Liver (tissue), 9 donors: Measurements from ENCODE around the gene EPPIN. TPM values are rescaled to one million over a fixed set of nuclear protein-coding genes. Genes with fewer than 3 reads are reported as not detected.

Source experiments
- DNase-seq: peaks from one replicate; pipeline ENCODE4 v3.0.0-alpha.2; 2017; ENCODE audit warnings: low spot score
- H3K27ac ChIP-seq, 2 donors: one replicate each; pipeline ENCODE4 v1.7.0; 2013; ENCODE audit warnings: inconsistent platforms in 2 of 2, low read length in 2 of 2, control low read depth in 1 of 2, low read depth in 1 of 2, mild to moderate bottlenecking in 1 of 2
- H3K27me3 ChIP-seq, 4 donors: one replicate each; pipeline versions ENCODE4 v1.6.1 to v1.7.0; 2013; ENCODE audit warnings: low read length in 3 of 4, inconsistent platforms in 1 of 4, mild to moderate bottlenecking in 1 of 4, moderate library complexity in 1 of 4; ENCODE audit not compliant: control insufficient read depth in 4 of 4, insufficient read depth in 4 of 4
- H3K36me3 ChIP-seq, 4 donors: one replicate each; pipeline versions ENCODE4 v1.6.1 to v1.7.0; 2013; ENCODE audit warnings: low read length in 3 of 4, mild to moderate bottlenecking in 3 of 4, low read depth in 1 of 4, moderate library complexity in 1 of 4; ENCODE audit not compliant: control insufficient read depth in 4 of 4, insufficient read depth in 3 of 4
- H3K4me1 ChIP-seq, 4 donors: one replicate each; pipeline versions ENCODE4 v1.6.1 to v1.7.0; 2013; ENCODE audit warnings: low read length in 3 of 4, mild to moderate bottlenecking in 3 of 4, moderate library complexity in 1 of 4; ENCODE audit not compliant: control insufficient read depth in 4 of 4, insufficient read depth in 4 of 4
- H3K4me3 ChIP-seq, 3 donors: one replicate each; pipeline versions ENCODE4 v1.6.1 to v1.7.0; 2013; ENCODE audit warnings: low read length in 3 of 3, control low read depth in 1 of 3, low read depth in 1 of 3, mild to moderate bottlenecking in 1 of 3
- H3K9ac ChIP-seq, 2 donors: one replicate each; pipeline ENCODE4 v1.7.0; 2013; ENCODE audit warnings: low read length in 2 of 2, mild to moderate bottlenecking in 2 of 2, moderate library complexity in 2 of 2, control low read depth in 1 of 2, low read depth in 1 of 2
- H3K9me3 ChIP-seq, 4 donors: one replicate each; pipeline versions ENCODE4 v1.6.1 to v1.7.0; 2013; ENCODE audit warnings: low read length in 3 of 4; ENCODE audit not compliant: control insufficient read depth in 4 of 4
- ATF3 ChIP-seq: IDR thresholded peaks from 2 replicates; pipeline ENCODE4 v1.6.1; 2016; ENCODE audit warnings: antibody characterized with exemption
- FOXA1 ChIP-seq: IDR thresholded peaks from 2 replicates; pipeline ENCODE4 v1.6.1; 2016; ENCODE audit warnings: antibody characterized with exemption
- FOXA2 ChIP-seq: IDR thresholded peaks from 2 replicates; pipeline ENCODE4 v1.6.1; 2016; ENCODE audit warnings: antibody characterized with exemption
- GABPA ChIP-seq, 2 donors: IDR thresholded peaks in 1 of 2; conservative IDR thresholded peaks in 1 of 2; 2 replicates each; pipeline ENCODE4 v1.6.1; 2016; ENCODE audit warnings: antibody characterized with exemption in 2 of 2, mild to moderate bottlenecking in 1 of 2, moderate library complexity in 1 of 2
- NR2F2 ChIP-seq: IDR thresholded peaks from 2 replicates; pipeline ENCODE4 v1.6.1; 2016; ENCODE audit warnings: antibody characterized with exemption
- RXRA ChIP-seq, 2 donors: IDR thresholded peaks; 2 replicates each; pipeline ENCODE4 v1.6.1; 2017 to 2018; ENCODE audit warnings: antibody characterized with exemption in 2 of 2, mild to moderate bottlenecking in 1 of 2
- SP1 ChIP-seq: IDR thresholded peaks from 2 replicates; pipeline ENCODE4 v1.6.1; 2018; ENCODE audit warnings: antibody characterized with exemption, mild to moderate bottlenecking
- TAF1 ChIP-seq: conservative IDR thresholded peaks from 2 replicates; pipeline ENCODE4 v1.6.1; 2016; ENCODE audit warnings: antibody characterized with exemption, mild to moderate bottlenecking
- ZBTB33 ChIP-seq: IDR thresholded peaks from 2 replicates; pipeline ENCODE4 v1.6.1; 2016; ENCODE audit warnings: antibody characterized with exemption
- WGBS: extraction: QIAGEN DNeasy Blood & Tissue Kit; methylation state at CpG from one replicate; pipeline ENCODE4 v1.1.7; 2013; 5-methylcytosine and 5-hydroxymethylcytosine counted together
- polyA plus RNA-seq, 2 donors: library from polyadenylated mRNA; stranded (reverse) in 1 of 2; unstranded in 1 of 2; fragments of 200-250 nt in 1 of 2; fragments of >200 nt in 1 of 2; fragmentation: Nextera tagmentation in 1 of 2; extraction: Ambion mirVana in 1 of 2; gene quantifications; one replicate each; pipeline versions ENCODE4 v1.2.1 to v1.2.3, GENCODE V29; 2013 to 2015
- total RNA-seq, 2 donors: library from RNA; depleted of rRNA; stranded (reverse); fragments of >200 nt; gene quantifications; one replicate each; pipeline ENCODE4 v1.2.3, GENCODE V29; 2014
- TF ChIP-seq, protein P1 (sequence below): fragments of 150-350 bp; IDR thresholded peaks from 2 replicates; pipeline ENCODE4 v1.5.1; 2017; ENCODE audit warnings: improper control_type of control experiment, low read depth, low read length; ENCODE audit not compliant: missing input control
- TF ChIP-seq, protein P2 (sequence below): IDR thresholded peaks from 2 replicates; pipeline ENCODE4 v1.6.1; 2016; ENCODE audit warnings: antibody characterized with exemption
- donor health status: healthy.
- donor health status: healthy.
- donor health status: healthy.
- donor health status: healthy.
- donor health status: healthy.

EPPIN gene
- total and polyA plus RNA-seq, 4 donors = not detected

- DNase-seq = no peak
- H3K36me3 ChIP-seq = no peaks in the 10 kb centered on the region
- H3K9ac ChIP-seq = no peak overlapping the region
- no peak overlapping the region for H3K4me3 ChIP-seq
- TF ChIP-seq, protein P1, sequence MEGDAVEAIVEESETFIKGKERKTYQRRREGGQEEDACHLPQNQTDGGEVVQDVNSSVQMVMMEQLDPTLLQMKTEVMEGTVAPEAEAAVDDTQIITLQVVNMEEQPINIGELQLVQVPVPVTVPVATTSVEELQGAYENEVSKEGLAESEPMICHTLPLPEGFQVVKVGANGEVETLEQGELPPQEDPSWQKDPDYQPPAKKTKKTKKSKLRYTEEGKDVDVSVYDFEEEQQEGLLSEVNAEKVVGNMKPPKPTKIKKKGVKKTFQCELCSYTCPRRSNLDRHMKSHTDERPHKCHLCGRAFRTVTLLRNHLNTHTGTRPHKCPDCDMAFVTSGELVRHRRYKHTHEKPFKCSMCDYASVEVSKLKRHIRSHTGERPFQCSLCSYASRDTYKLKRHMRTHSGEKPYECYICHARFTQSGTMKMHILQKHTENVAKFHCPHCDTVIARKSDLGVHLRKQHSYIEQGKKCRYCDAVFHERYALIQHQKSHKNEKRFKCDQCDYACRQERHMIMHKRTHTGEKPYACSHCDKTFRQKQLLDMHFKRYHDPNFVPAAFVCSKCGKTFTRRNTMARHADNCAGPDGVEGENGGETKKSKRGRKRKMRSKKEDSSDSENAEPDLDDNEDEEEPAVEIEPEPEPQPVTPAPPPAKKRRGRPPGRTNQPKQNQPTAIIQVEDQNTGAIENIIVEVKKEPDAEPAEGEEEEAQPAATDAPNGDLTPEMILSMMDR = no peak
- TF ChIP-seq ATF3 (no peak), TAF1 (no peak), ZBTB33 (no peak), FOXA2 (no peak)
- TF ChIP-seq, protein P2, sequence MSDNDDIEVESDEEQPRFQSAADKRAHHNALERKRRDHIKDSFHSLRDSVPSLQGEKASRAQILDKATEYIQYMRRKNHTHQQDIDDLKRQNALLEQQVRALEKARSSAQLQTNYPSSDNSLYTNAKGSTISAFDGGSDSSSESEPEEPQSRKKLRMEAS = no peak
- no peaks in the 10 kb centered on the region for H3K9me3 ChIP-seq
- H3K27me3 ChIP-seq = peaks cover 0 to 4% (median 2%) of the 10 kb centered on the region in 4 donors
- H3K27ac ChIP-seq = no peak overlapping the region
- no peaks in the 10 kb centered on the region for H3K4me1 ChIP-seq
These were observed 3.6 kb upstream of the EPPIN start for GRCh38 chr20:45550765-45551164.

DNA sequence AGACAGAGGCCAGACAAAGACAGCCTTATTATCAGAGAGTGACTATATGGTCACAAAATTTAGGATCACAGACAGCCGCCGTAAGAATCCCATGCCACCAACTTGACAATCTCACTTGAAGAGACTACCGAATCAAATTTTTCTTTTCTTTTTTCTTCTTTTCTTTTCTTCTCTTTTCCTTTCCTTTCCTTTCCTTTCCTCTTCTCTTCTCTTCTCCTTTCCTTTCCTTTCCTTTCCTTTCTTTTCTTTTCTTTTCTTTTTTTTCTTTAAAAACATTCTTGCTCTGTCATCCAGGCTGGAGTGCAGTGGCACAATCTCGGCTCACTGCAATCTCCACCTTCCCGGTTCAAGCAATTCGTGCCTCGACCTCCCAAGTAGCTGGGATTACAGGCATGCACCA lies 1.2 kb upstream of the EPPIN start:
- Histone ChIP-seq H3K4me1 (no peaks in the 10 kb centered on the region), H3K36me3 (no peaks in the 10 kb centered on the region), H3K27me3 (peaks cover 0 to 4% (median 0%) of the 10 kb centered on the region in 4 donors), H3K9me3 (no peaks in the 10 kb centered on the region), H3K9ac (no peak overlapping the region), H3K27ac (no peak overlapping the region), H3K4me3 (no peak overlapping the region)
- 85% methylated on average over 7 of the region's 7 CpGs for WGBS
- DNase-seq = no peak
- TF ChIP-seq GABPA (IDR thresholded peaks at IDR 0.05 in 1 of 2, conservative IDR thresholded peaks at IDR 0.05 in 1 of 2) = no peak
- TF ChIP-seq FOXA2 = no peak
- no peak for TF ChIP-seq ZBTB33
- TF ChIP-seq NR2F2 = no peak
- no peak for TF ChIP-seq SP1
- no peak for TF ChIP-seq RXRA (IDR thresholded peaks at IDR 0.05)
- no peak for TF ChIP-seq FOXA1
